SW480 (cell line): ENCODE data around the gene NSMF.
"Not testable (repeated sequence)": the region's sequence is repeated elsewhere in the genome, so short reads cannot be mapped to it uniquely, and the experiment has no call there.

Source experiments
- DNase-seq: peaks from one replicate; pipeline ENCODE4 v3.0.0-alpha.2; 2016; ENCODE audit warnings: low spot score

The NSMF gene

DNA sequence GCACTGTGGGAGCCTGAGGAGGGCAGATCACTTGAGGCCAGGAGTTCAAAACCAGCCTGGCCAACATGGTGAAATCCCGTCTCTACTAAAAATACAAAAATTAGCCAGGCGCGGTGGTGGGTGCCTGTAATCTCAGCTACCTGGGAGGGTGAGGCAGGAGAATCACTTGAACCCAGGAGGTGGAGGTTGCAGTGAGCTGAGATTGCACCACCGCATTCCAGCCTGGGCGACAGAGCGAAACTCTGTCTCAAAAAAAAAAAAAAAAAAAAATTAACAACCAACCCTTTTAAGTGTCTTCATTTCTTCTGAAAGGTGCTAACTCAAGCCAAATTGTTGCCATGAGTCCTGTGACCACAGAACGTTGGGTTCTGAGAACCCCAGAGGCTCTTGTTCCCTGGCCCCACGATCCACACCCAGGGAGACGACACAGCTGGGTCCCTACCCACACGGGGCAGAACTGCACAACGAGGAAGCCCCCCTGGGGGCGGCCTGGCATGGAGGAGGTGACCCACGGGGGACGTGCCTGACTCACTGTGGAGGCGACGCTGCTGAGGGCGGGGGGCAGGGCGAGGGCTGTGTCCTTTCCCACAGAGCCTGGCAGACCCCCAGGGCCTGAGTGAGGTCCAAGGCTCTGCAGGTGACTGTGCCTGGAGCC, 48.8 kb downstream of the NSMF start:
- not testable (repeated sequence) for DNase-seq

- no peak for DNase-seq
Measured at GRCh38 chr9:137409515-137409914, 49.6 kb downstream of the NSMF start.

GRCh38 chr9:137408651-137409405, 50.3 kb downstream of the NSMF start:
- DNase-seq, result no peak

- DNase-seq, result no peak
Measured at GRCh38 chr9:137407590-137408300, 51.4 kb downstream of the NSMF start.

- peak; percentile 35 for DNase-seq
Measured at GRCh38 chr9:137406876-137407589, 52.1 kb downstream of the NSMF start.

GRCh38 chr9:137406085-137406760, 52.9 kb downstream of the NSMF start:
- DNase-seq, result no peak

GRCh38 chr9:137405677-137406081, 53.5 kb downstream of the NSMF start:
- DNase-seq, result no peak

GRCh38 chr9:137404961-137405567, 54.1 kb downstream of the NSMF start:
- no peak for DNase-seq

- no peak for DNase-seq
Measured at GRCh38 chr9:137403269-137403668, 55.9 kb downstream of the NSMF start.

GRCh38 chr9:137402746-137403145, 56.4 kb downstream of the NSMF start:
- no peak for DNase-seq

- DNase-seq, result no peak
Measured at GRCh38 chr9:137398561-137399468, 60.3 kb downstream of the NSMF start.

- DNase-seq, result no peak
Measured at GRCh38 chr9:137397675-137398423, 61.3 kb downstream of the NSMF start.
